Activated CD8-positive, alpha-beta memory T cell treated with anti-CD3 and anti-CD28 coated beads for 48 hours (primary cell): ENCODE measurements around the gene NELFB.
"Not testable (repeated sequence)": the region's sequence is repeated elsewhere in the genome, so short reads cannot be mapped to it uniquely, and the experiment has no call there.

ENCODE experiments used
- DNase-seq, 3 experiments: peaks; one replicate each; pipeline ENCODE4 v3.0.0-alpha.2; 2020; ENCODE audit warnings: low read depth in 2 of 3, low spot score in 2 of 3

Gene NELFB

DNA sequence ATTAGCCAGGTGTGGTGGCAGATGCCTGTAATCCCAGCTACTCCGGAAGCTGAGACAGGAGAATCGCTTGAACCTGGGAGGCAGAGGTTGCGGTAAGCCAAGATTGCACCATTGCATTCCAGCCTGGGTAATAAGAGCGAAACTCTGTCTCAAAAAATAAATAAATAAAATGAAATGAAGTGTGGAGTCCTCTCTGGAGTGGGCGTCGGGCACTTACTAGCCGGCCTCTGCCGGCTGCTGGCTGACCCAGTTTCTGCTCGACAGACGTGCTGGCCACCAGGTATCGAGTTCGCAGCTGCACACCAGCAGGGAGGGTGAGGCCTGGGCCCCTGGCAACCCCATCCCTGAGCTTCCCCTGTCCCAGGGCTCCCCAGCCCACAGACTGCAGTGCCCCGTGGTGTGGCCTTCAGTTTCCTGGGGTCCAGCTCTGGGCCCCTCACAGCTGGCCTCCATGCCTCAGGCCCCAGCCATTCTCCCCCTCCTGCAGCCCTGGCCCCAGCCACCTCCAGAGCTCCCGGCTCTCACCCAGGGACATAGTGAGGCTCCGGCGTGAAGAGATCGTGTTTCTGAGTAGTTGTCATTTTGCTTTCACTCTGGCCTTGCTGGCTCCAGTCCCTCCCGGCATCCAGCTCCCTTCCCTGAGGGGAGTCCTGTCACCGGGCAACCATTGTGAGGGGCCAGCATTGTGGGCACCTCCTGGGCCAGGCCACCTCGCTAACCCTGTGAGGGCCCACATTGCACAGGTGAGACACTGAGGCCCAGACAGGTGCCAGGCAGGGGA lies 7.8 kb upstream of the NELFB start:
- no peak for DNase-seq

DNA sequence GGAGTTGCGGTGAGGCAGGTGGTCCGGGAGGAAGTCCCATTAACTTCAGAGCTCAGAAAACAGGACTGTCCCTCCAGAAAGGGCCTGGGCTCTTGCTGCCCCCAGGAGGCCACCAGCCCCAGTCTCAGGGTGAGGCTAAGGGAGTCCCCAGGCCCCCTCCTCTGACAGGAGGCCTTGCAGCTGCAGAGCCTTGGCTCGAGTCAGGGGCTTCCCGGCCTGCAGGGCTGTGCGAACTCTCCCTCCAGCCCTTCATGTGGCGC lies 7.3 kb upstream of the NELFB start:
- no peak for DNase-seq

GRCh38 chr9:137250329-137251193 lies 4.6 kb upstream of the NELFB start:
- no peak for DNase-seq

DNA sequence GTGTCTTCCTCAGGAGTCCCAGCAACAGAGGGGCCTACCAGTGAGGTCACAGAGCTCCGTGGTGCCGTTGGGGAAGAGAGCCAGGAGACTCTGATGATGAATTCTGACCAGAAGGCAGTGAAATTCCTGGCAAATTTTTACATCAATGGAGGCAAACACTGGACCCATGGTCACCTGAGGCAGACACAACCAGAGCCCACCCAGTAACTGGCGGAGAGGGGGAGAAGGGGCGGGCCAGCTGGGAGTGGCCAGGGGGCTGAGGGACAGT lies 4.0 kb upstream of the NELFB start, which contains the start of gene STPG3:
TSS of gene STPG3 (plus strand) at position 93 of the 268 bp plus-strand sequence. CDS start at position 94, 1 bp downstream.
- no peak for DNase-seq

DNA sequence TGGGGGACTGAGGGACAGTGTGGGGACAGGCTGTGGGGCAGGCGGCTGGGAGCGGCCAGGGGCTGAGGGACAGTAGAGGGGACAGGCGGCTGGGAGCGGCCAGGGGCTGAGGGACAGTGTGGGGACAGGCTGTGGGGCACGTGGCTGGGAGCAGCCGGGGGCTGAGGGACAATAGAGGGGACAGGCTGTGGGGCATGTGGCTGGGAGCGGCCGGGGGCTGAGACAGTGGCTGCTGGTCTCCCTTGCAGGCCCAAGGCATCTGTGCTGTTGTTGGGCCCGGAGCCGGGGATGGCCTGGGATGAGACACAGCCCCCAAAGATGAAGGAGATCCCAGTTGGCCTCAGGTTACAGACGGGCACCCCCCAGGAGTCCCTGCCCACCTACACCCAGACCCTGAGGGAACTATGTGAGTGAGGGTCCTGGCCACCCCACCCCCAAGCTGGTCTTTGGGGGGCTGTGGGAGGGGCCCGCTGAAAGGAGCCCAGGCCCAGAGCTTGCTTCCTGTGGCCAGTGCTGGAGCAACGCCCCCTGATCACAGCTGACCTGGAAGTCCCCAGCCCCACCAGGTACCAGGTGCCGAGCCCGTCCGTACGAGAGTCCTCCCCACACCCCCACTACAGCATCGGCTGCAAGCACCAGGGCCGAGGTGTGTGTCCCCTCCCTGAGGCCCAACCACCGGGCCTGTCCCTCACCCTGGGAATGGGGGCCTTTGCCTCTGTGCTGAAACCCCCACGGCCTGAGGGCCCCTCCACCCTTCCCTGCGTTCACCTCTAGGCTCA lies 3.4 kb upstream of the NELFB start:
- DNase-seq, result no peak

DNA sequence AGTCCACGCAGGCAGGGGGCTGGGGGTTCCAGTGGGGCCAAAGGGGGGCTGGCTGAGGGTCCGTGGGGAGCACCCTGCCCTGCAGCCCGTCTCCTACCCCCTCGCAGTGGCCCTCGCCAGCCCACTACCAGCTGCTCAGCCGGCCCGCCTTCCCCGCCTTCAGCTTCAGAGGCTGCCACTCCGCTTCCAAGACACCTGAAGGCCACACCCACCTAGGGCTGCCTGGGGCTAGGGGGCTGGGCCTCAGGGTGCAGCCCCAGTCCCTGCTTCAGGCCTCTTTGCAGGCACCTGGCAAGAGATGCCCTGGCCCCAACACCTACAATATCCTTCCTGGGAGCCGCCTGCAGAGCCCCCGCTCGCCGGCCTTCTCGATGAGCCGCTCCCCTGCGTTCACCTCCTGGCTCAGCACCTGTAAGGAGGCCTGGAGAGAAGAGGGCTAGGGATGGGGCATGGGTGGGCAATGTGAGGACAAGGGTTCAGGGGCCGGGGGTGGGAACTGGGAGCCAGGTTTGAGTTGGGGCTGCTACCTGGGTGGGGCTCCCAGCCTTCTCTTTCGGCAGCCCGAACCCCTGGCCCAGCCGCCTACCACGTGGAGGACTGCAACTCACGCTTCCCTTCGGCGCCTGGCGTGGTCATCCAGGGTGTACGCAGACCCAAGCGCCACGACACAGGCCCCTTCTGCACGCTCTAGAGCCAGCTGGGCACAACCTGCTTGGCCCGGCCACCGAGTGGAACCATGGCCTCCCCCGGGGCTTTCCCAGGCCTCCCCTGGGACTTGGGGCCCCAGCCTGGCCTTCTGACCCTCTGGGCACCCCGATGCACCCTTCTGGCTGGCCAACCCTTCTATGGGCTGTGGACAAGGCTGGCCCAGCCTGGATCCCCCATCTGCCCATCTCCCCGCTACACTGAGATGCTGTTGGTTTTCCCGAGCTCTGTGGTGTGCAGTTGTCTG lies 2.3 kb upstream of the NELFB start:
- DNase-seq, result no peak

- no peak for DNase-seq
Measured at GRCh38 chr9:137253717-137254623, 1.2 kb upstream of the NELFB start.

DNA sequence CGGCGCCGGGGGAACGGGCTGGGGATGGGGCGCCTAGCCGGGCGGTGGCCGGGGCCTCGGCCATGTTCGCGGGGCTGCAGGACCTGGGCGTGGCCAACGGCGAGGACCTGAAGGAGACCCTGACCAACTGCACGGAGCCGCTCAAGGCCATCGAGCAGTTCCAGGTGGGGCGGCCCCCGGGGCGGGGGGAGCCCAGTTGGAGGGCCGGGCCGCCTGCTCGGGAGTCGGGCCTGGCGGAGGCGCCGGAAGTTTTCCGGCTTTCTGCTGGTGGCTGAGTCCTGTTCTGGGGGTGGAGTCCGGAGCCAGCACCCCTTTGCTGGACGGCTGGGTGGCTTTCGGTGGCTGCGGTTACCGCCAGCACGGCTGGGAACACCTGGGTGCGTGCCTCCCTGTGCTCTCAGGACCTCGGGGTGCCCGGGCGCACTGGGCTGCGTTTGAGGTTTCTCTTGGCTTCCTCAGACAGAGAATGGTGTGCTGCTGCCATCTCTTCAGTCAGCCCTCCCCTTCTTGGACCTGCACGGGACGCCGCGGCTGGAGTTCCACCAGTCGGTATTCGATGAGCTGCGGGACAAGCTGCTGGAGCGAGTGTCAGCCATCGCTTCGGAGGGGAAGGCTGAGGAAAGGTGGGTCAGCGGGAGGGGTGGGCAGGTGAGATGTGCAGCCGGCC lies 454 bp downstream of the NELFB start:
- DNase-seq, result no peak

DNA sequence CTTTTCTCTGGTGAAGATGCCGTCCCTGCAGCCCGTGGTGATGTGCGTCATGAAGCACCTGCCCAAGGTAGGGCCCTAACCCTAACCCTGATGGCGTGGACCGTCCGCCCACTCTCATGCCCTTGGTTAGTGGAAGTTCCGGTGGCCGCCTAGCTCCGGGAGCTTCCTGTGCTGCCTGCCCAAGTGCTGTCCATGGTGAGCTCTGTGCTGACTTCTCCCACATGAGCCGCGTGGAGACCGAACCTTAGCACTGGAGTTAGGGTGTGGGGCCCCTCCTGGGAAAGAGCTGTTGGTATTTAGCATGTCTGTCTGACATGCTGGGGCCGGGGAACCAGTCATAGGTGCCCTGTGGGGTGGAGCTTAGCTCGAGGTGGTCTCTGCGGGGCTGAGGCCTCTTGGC lies 1.2 kb downstream of the NELFB start:
- DNase-seq, result no peak

DNA sequence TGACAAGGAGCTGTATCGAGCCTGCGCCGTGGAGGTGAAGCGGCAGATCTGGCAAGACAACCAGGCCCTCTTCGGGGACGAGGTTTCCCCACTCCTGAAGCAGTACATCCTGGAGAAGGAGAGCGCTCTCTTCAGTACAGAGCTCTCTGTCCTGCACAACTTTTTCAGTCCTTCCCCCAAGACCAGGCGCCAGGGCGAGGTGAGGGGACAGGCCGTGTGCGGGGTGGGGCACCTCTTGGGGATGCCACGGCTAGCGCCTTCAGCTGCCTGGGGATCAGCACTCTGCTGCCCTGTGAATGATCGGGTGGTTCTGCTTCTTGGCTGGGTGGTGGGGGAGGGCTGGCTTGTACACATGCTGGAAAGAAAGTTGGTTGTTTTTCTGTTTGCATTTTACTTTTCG lies 1.7 kb downstream of the NELFB start:
- no peak for DNase-seq

DNA sequence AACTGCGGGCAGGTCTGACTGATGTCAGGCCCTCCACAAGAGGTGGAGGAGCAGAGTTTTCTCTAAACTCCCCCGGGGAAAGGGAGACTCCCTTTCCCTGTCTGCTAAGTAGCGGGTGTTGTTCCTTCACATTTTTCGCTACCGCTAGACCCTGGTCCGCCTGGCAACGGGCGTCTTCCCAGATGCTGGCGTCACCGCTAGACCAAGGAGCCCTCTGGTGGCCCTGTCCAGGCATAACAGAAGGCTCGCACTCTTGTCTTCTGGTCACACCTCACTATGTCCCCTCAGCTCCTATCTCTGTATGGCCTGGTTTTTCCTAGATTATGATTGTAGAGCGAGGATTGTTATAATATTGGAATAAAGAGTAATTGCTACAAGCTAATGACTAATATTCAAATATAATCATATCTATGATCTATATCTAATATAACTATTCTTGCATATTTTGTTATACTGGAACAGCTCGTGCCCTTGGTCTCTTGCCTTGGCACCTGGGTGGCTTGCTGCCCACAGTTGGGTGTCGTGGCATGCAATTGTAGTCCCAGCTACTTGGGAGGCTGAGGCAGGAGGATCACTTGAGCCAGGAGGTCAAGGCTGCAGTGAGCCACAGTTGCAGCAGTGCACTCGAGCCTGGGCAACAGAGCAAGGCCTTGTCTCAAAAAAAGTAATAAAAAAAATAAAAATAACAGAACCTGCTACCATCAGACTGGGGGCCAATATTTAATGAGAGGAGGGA lies 7.2 kb downstream of the NELFB start:
- not testable (repeated sequence) for DNase-seq

GRCh38 chr9:137262909-137263285 lies 7.8 kb downstream of the NELFB start:
- DNase-seq, result no peak

DNA sequence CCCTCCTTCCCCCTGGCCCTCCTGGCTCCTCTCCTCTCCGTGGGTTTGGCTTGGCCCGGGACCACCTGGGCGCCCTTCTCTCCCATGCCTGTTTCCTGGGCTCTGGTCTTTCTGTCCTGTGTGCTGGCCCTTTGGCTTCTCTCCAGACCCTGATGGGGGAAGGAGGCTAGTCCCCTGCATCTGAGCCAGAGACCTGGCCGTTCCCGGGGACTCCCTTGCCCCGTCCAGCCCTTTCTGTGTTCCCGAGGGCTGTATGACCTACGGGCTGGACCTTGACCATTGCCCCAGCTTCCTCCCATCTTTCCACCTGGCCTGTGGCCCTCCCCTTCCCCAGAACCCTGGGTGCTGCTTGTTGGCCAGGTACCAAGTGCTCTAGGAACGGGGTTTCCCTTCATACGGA lies 8.4 kb downstream of the NELFB start:
- DNase-seq, result no peak

DNA sequence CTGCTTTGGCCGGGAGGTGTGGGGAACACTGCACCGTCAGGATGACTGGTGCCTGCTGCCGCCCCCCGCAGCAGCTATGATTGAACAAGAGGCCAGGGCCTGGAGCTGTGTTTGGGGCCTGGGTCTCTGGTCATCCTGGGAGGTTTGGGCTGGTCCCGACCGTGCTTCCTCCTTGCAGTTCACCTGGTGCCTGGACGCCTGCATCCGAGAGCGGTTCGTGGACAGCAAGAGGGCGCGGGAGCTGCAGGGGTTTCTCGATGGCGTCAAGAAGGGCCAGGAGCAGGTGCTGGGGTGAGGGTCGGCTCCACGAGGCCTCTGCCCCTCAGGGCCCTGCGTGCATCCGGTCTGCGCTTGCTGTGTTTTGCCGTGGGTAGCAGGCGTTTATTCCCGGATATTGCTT lies 8.9 kb downstream of the NELFB start:
- no peak for DNase-seq

DNA sequence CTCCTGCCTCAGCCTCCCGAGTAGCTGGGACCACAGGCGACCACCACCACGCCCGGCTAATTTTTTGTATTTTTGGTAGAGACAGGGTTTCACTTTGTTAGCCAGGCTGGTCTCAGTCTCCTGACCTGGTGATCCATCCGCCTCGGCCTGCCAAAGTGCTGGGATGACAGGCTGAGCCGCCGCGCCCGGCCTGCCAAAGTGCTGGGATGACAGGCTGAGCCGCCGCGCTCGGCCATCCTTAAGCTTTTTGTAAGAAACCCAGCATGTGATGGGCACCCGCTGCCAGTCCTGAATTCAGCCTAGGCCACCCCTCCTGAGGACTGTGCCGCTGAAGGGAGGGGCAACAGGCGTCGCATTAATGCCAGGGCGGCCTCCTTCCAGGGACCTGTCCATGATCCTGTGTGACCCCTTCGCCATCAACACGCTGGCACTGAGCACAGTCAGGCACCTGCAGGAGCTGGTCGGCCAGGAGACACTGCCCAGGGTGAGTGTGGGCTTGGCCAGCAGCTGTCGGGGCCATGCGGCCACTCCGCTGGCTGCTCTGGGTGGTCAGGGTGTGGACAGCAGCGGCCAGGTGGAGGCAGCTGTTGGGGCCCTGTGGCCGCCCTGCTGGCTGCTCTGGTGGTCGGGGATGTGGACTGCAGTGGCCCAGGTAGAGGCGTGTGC lies 10.5 kb downstream of the NELFB start:
- DNase-seq, result no peak

DNA sequence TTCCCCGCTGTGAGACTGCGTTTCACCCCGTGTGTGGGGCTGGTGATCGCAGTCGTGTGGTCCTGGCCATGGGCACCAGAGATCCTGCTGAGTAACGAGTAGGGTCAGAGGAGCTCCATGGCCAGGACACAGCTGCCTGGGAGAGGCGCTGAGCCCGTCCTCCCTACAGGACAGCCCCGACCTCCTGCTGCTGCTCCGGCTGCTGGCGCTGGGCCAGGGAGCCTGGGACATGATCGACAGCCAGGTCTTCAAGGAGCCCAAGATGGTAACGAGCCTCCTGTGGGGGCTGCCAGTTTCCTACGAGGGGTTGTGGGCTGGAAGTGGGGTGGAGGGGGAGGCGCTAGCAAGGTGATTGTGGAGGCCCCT lies 11.0 kb downstream of the NELFB start:
- DNase-seq, result no peak

- DNase-seq, result no peak
Measured at GRCh38 chr9:137266585-137267453, 11.7 kb downstream of the NELFB start.
